Endothelial cell of umbilical vein (primary cell): Measurements from ENCODE around the gene MBLAC2. TPM values are rescaled to one million over a fixed set of nuclear protein-coding genes. Genes with fewer than 3 reads are reported as not detected.

Experiments used
- BruUV-seq: library from RNA; stranded (reverse); fragments of 400-500 nt; replicated peaks from 2 replicates; lab custom pipeline; 2021; lab: Mats Ljungman, UMichigan
- CTCF ChIA-PET: fragments of 300-600, 350-600 bp; sonication (Branson Sonifier 250); formaldehyde crosslinking; loops from one replicate; lab custom pipeline; 2021; ENCODE audit warnings: antibody characterized with exemption, inconsistent platforms; lab: Charles Lee
- POLR2A ChIA-PET: fragments of 300-600, 350-600 bp; sonication (Branson Sonifier 250); formaldehyde crosslinking; loops from one replicate; lab custom pipeline; 2021; ENCODE audit warnings: antibody characterized with exemption, inconsistent platforms; lab: Charles Lee
- DNase-seq: peaks from one replicate; pipeline ENCODE4 v3.0.0-alpha.2; 2011; ENCODE audit warnings: low read depth, low spot score
- FAIRE-seq: peaks from 2 replicates; lab custom pipeline; 2011; peaks lifted over from hg19 to GRCh38; lab: Jason Lieb, UNC
- H2AFZ ChIP-seq: 2 replicates; pipeline ENCODE4 v1.6.0; 2012; ENCODE audit warnings: low read depth, low read length, control low read depth, inconsistent platforms
- H3K27ac ChIP-seq: 2 replicates; pipeline ENCODE4 v1.5.1; 2011; ENCODE audit warnings: low read depth, mild to moderate bottlenecking, control low read depth, low read length, moderate library complexity; ENCODE audit not compliant: insufficient read depth
- H3K27me3 ChIP-seq, 2 experiments: 2 replicates each; pipeline versions ENCODE4 v1.6.0 to v1.6.1; 2011; ENCODE audit warnings: low read length in 2 of 2, mixed read lengths in 1 of 2; ENCODE audit not compliant: control insufficient read depth in 2 of 2, insufficient read depth in 2 of 2
- H3K36me3 ChIP-seq, 2 experiments: 2 replicates in 1 of 2; 3 replicates in 1 of 2; pipeline ENCODE4 v1.5.1; 2011; ENCODE audit warnings: low read length in 2 of 2, mild to moderate bottlenecking in 1 of 2, moderate library complexity in 1 of 2; ENCODE audit not compliant: control insufficient read depth in 2 of 2, insufficient read depth in 2 of 2; ENCODE audit errors: extremely low read depth in 1 of 2
- H3K4me1 ChIP-seq: 3 replicates; pipeline ENCODE4 v1.5.1; 2011; ENCODE audit warnings: mild to moderate bottlenecking, low read length; ENCODE audit not compliant: control insufficient read depth, insufficient read depth; ENCODE audit errors: extremely low read depth
- H3K4me2 ChIP-seq: 2 replicates; pipeline ENCODE4 v1.6.1; 2011; ENCODE audit warnings: low read length, control low read depth, mixed read lengths; ENCODE audit not compliant: insufficient read depth
- H3K4me3 ChIP-seq, 3 experiments: fragments of 200-600 bp in 1 of 3; sonication (generic), shearing (Covaris generic) in 1 of 3; replicated peaks in 1 of 3; 2 replicates each; pipeline ENCODE4 v1.5.1; 2011 to 2016; ENCODE audit warnings: control low read depth in 3 of 3, low read length in 3 of 3, mild to moderate bottlenecking in 2 of 3, inconsistent platforms in 1 of 3, low read depth in 1 of 3, moderate library complexity in 1 of 3; ENCODE audit not compliant: insufficient read depth in 1 of 3
- H3K79me2 ChIP-seq: 2 replicates; pipeline ENCODE4 v1.6.0; 2012; ENCODE audit warnings: low read length, inconsistent platforms; ENCODE audit not compliant: control insufficient read depth, insufficient read depth
- H3K9ac ChIP-seq: replicated peaks from 2 replicates; pipeline ENCODE3; 2011; ENCODE audit warnings: low read length, control low read depth; ENCODE audit not compliant: insufficient read depth; ENCODE audit errors: extremely low read depth
- H3K9me1 ChIP-seq: replicated peaks from 3 replicates; pipeline ENCODE4 v1.6.0; 2011; ENCODE audit warnings: mild to moderate bottlenecking, low read length; ENCODE audit not compliant: control insufficient read depth, insufficient read depth; ENCODE audit errors: extremely low read depth
- H3K9me3 ChIP-seq: replicated peaks from 2 replicates; pipeline ENCODE4 v1.5.1; 2012; ENCODE audit warnings: low read length, inconsistent platforms; ENCODE audit not compliant: control insufficient read depth, insufficient read depth
- H4K20me1 ChIP-seq: replicated peaks from 2 replicates; pipeline ENCODE3; 2011; ENCODE audit warnings: mild to moderate bottlenecking, low read length; ENCODE audit not compliant: control insufficient read depth, insufficient read depth; ENCODE audit errors: extremely low read depth
- CTCF ChIP-seq, 2 donors: IDR thresholded peaks; 1 replicate in 1 of 2; 2 replicates in 1 of 2; pipeline ENCODE4 v1.5.1; 2011; ENCODE audit warnings: low read length in 2 of 2, mild to moderate bottlenecking in 2 of 2, moderate library complexity in 2 of 2, control low read depth in 1 of 2, inconsistent platforms in 1 of 2, low read depth in 1 of 2; ENCODE audit not compliant: insufficient read depth in 1 of 2; ENCODE audit errors: extremely low read depth in 1 of 2
- EZH2 ChIP-seq: IDR thresholded peaks from 2 replicates; pipeline ENCODE4 v1.6.1; 2012; ENCODE audit warnings: borderline replicate concordance, low read depth, mild to moderate bottlenecking, moderate library complexity, low read length, inconsistent platforms; ENCODE audit not compliant: severe bottlenecking
- FOS ChIP-seq: IDR thresholded peaks from 2 replicates; pipeline ENCODE4 v1.6.1; 2011; ENCODE audit warnings: mild to moderate bottlenecking, low read length, moderate library complexity, borderline replicate concordance; ENCODE audit not compliant: insufficient read depth
- GATA2 ChIP-seq: IDR thresholded peaks from 2 replicates; pipeline ENCODE4 v1.7.0; 2011; ENCODE audit warnings: low read depth, mild to moderate bottlenecking, moderate library complexity, mixed read lengths, low read length; ENCODE audit not compliant: insufficient read length, insufficient read depth
- JUN ChIP-seq: IDR thresholded peaks from 2 replicates; pipeline ENCODE4 v1.6.1; 2011; ENCODE audit warnings: borderline replicate concordance, low read depth; ENCODE audit not compliant: insufficient read length, insufficient read depth
- MAX ChIP-seq: IDR thresholded peaks from 2 replicates; pipeline ENCODE4 v1.6.1; 2011; ENCODE audit not compliant: insufficient read depth, insufficient read length
- MYC ChIP-seq: IDR thresholded peaks from one replicate; pipeline ENCODE4 v1.6.1; 2011; ENCODE audit warnings: mild to moderate bottlenecking, low read depth, low read length
- POLR2A ChIP-seq: IDR thresholded peaks from 2 replicates; pipeline ENCODE4 v1.6.1; 2012; ENCODE audit warnings: low read depth, mild to moderate bottlenecking, control low read depth, low read length
- POLR2AphosphoS5 ChIP-seq: IDR thresholded peaks from 2 replicates; pipeline ENCODE4 v1.6.1; 2012; ENCODE audit warnings: low read depth, mild to moderate bottlenecking, control low read depth, low read length, moderate library complexity; ENCODE audit not compliant: insufficient read depth
- dilution Hi-C: fragments of 300-500 bp; cut with MboI; formaldehyde crosslinking; loops from one replicate; pipeline ENCODE4 v1.15.0; 2019; ENCODE audit warnings: low sequenced_read_pairs; ENCODE audit not compliant: extremely low pct_ligation_motif_present
- intact Hi-C: fragments of 100-400 bp; cut with micrococcal nuclease; formaldehyde crosslinking; loops from one replicate; pipeline ENCODE4 v1.10.0; 2022
- polyA plus RNA-seq, 4 experiments: library from polyadenylated mRNA; depleted of rRNA in 3 of 4; stranded (reverse) in 3 of 4; unstranded in 1 of 4; fragments of >200 nt; gene quantifications; 2 replicates each; pipeline versions ENCODE4 v1.2.1 to v1.2.3, GENCODE V29; 2011 to 2012; ENCODE audit warnings: missing spikeins in 1 of 4
- total RNA-seq: library from RNA; stranded (reverse); gene quantifications from 2 replicates; pipeline ENCODE4 v1.2.3, GENCODE V29; 2021

MBLAC2 gene
- total and polyA plus RNA-seq, 2 donors (not counting 3 experiments of a cell fraction or from before 2014, with no cell fraction given): 2.1 to 5.3 TPM

- CTCF ChIA-PET: interaction anchor here (1.0 to 5.3 kb wide), 5 partner anchors 24 to 129 kb away, joined by 3 to 38 read pairs (median 5); partner anchors contain the start of gene LYSMD3
- no peaks in the 10 kb centered on the region for H3K9me1 ChIP-seq
- H3K27ac ChIP-seq: no peak overlapping the region
- peak overlapping the region; percentile 20 for H3K9ac ChIP-seq
- dilution Hi-C loops: no loop called here
- BruUV-seq: TSS peak; percentile 42
- H3K4me3 ChIP-seq: peak overlapping the region in 2 of 3 experiments; percentile 64 to 88
- H3K27me3 ChIP-seq: no peaks in the 10 kb centered on the region
- POLR2A ChIA-PET: no interaction called here
- no peaks in the 10 kb centered on the region for H3K36me3 ChIP-seq
- intact Hi-C loops: loop anchor here (2.0 kb wide), 1 partner anchor 37 kb away; no protein-coding TSS in a partner anchor
- TF ChIP-seq POLR2AphosphoS5 (no peak), POLR2A (no peak), EZH2 (no peak), MYC (no peak), CTCF (IDR thresholded peaks at IDR 0.05; ENCODE audit: extremely low read depth in 1 of 2, insufficient read depth in 1 of 2, low read depth in 1 of 2, low read length in 2 of 2) (no peak), MAX (no peak), GATA2 (no peak), JUN (no peak), FOS (no peak)
- H3K4me1 ChIP-seq: peaks cover 15% of the 10 kb centered on the region
- H3K79me2 ChIP-seq: peaks cover 41% of the 10 kb centered on the region
- peak overlapping the region; percentile 90 for H2AFZ ChIP-seq
- FAIRE-seq (no peak), DNase-seq (no peak)
- no peaks in the 10 kb centered on the region for H3K9me3 ChIP-seq
- no peaks in the 10 kb centered on the region for H4K20me1 ChIP-seq
- peak overlapping the region; percentile 95 for H3K4me2 ChIP-seq
Measured at GRCh38 chr5:90475436-90475980, 937 bp upstream of the MBLAC2 start.
